ENCODE measurements around the gene DOCK10.

DOCK10 gene

DNA sequence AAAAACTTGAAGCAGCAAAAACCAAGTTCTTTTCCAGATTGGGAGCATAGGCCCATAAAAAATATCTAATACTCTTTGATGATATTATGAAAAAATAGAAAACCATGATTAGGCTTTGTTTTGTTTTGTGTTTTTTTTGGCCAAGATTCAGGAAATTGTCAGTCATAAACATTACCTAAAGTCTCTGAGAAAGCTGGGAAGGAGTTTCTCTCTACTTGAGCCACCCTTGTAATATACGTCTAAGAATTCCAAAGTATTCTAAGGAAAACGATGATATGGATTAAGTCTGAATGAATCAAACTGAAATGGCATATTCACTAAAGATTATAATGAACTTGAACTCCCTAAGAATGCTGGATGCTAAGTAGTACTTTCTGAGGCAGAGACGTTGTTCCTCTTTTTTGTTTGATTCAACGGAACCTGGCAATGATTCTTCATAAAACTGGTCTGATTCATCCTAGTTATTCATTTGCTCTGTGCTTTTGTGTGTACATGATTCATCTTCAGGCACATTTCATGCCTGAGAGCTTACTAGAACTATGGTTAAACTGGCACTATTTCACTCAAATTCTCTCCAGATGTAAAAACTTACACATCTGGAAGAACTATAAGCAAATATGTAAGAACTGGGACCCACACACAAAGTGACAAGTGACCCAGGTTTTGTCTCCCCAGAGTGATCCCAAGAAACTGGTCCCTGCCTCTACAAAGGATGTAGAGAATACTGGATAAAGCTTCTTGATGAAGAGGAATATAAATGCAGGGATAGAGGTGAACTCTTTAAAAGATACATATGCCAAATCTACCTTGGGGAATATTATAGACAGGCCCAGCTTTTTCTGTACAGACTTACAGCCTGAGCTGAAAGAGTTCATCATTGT lies 159.7 kb downstream of the DOCK10 start:
- DNase-seq (ENCODE audit: low spot score), result no peak

DNA sequence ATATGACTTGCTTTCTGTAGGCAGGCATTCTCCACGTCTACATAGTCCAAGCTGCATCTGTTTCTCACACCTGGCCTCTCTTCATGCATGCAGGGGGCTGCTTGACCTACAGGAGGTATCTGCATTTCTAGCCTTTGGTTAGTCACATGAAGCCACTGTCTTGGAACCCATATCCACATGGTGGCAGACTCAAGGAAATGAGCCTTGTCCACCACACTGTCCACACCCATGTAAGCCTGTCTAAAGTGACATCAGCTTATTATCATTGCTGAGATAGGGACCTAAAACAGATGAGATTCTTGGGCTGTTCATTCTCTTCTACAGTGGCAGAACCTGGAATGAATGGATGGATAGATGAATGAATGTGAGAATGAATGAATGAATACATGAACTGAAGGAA lies 160.4 kb downstream of the DOCK10 start:
- DNase-seq (ENCODE audit: low spot score), result no peak

DNA sequence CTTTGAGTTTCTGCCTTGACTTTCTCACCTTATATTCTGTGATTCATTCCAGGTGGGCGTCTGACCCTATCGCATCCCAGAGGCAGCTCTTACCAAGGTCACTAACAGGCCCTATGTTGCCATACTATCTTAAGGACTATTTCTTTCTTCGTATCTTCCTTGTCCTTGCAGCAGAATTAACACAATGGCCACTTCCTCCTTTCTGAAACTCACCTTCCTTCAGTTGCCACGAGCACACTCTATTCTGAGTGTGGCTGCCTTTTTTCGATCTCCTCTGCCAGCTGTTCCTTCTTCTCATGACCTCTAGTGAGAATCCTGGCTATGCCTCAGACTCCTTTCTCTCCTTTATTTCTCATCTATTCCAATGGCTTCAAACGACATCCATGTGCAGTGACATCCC lies 165.7 kb downstream of the DOCK10 start:
- DNase-seq (ENCODE audit: low spot score), result peak; percentile 38

DNA sequence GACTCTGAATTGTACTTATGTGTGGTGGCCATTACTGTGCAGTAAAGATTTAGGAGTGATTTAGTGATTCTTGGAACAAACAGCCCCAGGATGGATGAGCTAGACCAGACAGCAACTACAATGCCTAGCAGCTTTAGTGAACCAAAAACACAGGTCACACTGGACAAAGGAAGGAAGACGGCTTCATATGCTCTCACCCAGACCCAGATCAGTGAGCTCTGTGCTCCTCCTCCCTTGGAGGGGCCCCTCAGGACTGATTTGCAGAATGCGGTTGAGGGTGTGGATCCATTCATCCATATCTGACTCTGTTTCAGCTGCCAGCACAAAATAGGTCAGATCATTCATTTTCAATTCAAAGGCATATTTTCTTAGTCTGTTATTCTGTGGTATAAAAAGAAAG lies 166.4 kb downstream of the DOCK10 start:
- DNase-seq (ENCODE audit: low spot score), result no peak

DNA sequence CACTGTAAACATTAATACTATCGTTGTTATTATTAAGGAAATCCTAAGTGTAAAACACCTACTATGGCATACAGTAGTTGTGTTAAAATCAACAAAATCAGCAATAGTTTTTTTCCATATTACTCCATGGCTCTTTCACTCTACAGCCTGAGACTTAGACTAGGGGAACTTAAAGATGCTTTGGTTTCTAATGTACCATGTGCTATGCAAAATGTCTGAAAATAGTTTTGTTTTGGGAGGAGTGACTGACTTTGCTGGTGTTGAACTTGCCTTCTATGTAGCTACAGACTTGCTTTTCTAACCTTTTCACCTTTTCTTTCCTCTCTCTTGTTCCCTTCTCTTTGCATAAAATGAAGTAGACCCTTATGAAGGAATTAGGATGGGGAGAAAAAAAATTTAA lies 167.1 kb downstream of the DOCK10 start:
- no peak for DNase-seq (ENCODE audit: low spot score)

DNA sequence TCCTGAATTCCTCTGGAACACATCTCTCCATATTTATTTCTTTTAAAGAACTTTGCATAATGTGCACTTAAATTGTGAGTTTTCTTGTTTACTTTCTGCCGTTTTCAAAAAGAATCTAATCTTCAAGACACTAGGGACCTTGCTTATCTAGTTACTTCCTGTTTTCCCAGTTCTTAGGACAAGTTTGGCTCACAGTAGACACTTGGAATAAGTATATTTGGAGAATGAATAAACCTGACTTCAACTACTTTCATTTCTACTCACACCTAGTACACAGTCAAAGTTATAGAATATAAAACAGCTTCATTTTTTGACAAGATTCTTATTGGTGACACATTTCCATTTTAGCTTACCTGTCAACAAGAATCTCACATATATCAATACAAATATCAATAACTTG lies 170.5 kb downstream of the DOCK10 start:
- DNase-seq (ENCODE audit: low spot score), result no peak

DNA sequence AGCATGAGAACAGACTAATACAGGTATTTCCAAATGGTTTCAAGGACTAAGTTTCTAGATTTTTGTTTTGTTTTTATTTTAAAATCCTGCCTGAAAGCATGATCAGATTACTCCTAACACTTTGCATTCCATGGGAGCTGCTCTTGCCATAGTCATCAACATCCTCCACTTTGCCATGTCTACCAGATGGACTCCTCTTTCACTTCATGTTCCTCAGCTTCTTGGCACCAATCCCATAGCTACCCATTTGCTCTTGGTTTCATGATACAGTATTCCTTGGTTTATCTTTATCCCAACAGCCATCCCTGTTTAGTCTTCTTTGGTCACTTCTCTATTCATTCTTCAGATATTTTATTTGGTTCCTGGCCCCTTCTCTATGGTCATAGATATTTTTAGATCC lies 171.9 kb downstream of the DOCK10 start:
- no peak for DNase-seq (ENCODE audit: low spot score)

DNA sequence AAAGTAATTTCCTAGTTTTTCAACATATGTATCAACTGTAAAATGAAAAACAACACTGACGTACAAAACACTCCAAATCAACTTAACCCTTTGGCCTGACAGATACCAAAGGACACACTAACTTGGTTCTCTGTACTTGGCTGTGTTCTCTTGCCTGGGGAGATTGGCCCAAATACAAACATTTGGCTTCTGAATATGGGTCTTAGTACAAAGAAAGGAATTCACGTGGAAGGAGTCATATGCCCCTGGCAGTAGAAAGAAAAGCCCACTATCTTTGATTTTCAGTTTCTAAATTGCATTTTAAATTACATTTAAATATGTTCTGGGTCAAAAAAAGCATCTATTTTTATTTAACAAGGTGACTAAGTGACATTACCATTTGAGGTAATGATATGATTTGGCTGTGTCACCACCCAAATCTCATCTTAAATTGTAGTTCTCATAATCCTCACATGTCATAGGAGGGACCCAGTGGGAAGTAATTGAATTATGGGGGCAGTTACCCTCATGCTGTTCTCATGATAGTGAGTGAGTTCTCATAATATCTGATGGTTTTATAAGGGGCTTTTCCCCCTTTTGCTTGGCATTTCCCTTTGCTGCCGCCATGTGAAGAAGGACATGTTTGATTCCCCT lies 172.6 kb downstream of the DOCK10 start:
- peak; percentile 32 for DNase-seq (ENCODE audit: low spot score)

DNA sequence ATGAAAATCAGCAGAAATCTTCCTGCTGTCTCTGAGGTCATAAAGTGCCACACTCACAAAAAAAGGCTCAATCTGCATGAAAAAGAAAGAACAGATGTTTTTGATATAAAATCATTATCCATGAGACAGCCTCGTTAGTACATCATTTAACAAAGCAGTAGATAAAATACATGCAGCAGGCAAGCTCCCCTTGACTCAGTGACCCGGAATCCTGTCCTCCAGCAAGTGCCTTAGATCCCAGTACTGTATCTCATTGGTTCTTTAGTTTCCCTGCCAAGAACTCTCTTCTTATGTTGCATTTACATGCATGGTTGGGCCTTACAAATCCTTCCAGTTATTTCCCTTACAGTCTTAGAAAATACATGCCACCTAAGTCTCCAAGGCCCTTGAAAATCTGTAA lies 177.3 kb downstream of the DOCK10 start:
- no peak for DNase-seq (ENCODE audit: low spot score)

DNA sequence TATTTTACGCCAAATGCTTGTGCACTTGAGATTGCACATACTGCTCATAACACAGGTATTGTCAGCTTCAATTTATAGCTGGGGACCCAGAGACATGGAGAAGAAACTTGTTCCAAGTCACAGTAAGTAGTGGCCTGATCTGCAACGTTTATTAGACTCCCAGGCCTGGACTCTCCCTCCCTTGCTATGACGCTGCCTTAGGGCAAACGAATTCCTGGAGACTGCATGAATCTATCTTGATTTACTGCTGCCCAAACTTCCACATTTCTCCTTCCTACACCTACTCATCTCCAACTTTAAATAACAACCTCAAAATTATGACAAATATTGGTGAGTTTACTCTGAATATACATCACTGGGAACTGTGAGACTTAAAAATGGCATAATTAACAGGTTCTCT lies 181.0 kb downstream of the DOCK10 start:
- no peak for DNase-seq (ENCODE audit: low spot score)

DNA sequence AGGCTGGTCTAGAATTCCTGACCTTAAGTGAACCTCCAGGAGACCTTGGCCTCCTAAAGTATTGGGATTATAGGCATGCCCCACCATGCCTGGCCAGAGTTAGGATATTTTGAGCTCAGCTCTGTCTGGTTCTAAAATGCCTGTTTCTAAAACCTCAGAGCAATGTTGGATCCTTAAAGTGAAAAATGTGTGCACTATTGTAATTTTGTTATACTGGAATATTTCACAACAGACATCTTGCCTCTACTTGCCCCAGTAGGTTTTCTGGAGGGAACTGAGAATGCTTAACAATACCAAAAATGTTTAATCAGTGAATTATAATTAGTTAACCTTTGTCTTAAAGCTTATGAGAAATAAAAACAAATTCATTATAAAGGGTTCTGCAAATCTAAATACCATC lies 181.5 kb downstream of the DOCK10 start:
- no peak for DNase-seq (ENCODE audit: low spot score)

DNA sequence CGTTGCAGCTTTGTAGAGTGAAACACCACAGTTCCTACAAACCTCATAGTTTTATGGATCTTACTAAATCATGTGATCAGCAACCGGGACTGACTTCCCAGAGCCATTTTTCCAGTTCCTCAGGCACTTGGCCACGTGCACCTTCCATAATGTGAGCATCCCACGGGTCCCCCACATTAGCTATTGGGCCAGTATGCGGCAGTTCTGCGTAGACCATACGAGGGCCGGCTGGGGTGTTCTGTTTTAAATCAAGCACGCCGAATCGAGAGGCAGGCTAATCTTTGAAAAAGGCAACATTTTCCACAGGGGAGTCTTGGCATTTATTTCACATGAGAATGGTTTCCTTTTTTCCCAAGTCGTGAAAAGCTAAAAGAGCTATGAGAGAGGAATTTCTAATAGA lies 190.5 kb downstream of the DOCK10 start:
- no peak for DNase-seq (ENCODE audit: low spot score)

DNA sequence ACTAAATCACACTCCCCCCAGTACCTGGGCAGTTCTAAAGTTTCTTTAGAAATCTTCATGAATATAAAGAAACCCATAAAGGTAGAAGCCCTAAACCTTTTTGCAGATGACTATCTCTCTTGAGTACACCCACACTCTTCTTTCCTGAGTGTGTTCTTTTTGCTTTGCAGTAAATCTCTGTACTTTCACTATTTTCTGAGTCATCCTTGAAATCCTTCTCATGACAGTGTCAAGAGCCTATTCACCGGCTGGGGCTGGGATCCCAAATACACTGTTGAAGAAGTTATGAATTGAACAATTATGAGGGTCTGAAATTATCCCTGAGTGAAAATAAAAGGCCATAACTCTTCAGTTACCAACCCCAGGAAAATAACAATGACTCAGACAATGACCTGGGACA lies 192.2 kb downstream of the DOCK10 start:
- DNase-seq (ENCODE audit: low spot score), result no peak

DNA sequence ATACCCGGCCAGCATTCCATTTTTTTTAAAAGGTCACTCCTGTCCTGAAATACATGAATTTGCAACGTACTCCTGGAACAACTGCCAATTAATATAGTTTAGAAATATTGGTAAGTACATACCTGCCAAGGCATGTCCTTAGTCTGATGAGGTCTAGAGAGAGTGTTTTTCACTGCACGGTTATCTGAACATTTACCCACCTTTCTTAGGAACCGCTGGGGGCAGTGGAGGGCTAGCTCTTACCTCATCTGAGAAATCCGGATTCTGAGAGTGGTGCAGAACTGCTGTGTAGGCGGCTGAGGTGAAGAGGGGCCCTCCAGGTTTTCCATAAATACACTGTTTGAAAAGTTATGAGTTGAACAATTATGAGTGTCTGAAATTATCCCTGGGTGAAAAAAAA lies 193.0 kb downstream of the DOCK10 start:
- no peak for DNase-seq (ENCODE audit: low spot score)

DNA sequence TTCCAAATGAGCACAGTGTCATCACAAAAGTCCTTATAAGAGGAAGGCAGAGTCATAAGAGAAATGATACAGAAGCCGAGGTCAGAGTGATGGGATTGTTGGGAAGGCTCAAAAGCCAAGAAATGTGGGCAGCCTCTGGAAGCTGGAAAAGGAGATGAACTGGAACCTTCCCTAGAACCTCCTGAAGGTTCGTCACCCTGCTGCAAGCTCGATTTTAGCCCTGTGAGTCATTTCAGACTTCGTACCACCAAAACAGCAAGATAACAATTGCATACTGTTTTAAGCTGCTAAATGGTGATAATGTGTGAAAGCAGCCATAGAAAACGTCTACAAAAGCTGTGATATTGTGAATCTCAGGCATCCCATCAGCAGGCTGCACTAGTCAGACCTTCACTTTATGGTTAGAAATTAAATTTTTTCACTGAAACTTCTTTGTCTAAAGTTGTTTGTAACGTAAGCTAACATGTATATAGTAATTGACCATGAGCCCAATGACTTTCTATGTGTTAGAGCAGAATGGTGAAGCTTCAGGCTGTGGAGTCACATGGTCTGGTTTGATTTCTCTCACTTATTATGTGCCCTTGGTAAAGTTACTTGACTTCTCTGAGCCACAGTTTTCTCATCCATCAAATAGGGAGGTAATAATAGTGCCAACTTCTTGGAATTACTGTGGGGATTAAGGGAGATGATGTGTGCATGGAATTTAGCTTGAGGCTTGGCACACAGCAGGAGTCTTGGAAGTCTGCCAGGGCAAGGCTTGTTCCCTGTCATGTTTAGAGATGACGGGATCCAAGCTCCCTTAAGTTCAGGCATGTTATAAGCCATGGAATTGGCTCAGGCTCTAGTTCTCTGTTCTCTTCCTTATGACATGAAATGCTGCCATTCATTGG lies 194.1 kb downstream of the DOCK10 start:
- peak; percentile 50 for DNase-seq (ENCODE audit: low spot score)

DNA sequence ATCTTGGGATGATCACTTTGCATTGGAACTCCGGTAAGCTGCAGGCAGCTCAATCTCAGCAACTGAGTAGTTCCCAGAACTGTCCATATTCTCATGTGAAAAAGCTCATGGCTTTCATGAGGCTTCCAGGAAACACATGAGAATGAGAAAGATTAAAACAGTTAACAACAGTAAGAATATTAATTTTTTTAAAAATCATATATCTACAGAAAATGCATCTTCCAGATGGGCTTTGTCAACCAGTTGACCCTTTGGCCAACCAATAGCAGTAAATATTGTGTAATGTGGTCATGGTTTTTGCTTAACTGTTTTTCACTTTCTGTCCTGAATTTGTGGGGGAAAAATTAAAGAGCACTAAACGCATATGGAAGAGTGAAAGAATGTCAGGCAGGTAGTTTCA lies 194.9 kb downstream of the DOCK10 start:
- DNase-seq (ENCODE audit: low spot score), result no peak

DNA sequence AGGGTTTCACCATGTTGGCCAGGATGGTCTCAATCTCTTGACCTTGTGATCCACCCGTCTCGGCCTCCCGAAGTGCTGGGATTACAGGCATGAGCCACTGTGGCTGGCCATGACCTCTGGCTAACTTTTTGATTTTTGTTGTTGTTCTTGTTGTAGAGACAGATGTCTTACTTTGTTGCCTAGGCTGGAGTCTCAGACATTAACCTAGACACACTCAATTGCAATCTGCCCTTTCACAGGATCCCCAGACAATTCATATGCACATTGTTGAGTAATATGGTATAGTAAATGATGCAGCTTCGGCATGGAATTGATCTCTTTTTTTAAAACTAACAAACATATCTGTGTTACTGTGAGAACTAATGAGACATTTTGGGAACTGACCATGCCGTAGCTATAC lies 195.6 kb downstream of the DOCK10 start:
- no peak for DNase-seq (ENCODE audit: low spot score)

DNA sequence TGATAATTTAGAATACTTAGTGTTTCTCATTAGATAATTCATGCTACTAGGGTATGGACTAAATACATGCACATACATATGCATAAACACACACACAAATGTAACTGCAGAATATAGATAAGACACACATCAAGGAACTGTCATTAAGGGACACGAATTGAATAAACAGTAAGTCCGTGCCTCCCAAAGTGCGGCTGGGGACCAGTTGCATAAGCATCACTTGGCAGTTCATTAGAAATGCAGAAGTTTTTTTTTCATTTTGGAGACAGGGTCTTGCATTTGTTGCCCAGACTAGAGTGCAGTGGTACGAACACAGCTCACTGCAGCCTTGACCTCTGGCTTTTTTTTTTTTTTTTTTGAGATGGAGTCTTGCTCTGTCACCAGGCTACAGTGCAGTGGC lies 196.1 kb downstream of the DOCK10 start:
- no peak for DNase-seq (ENCODE audit: low spot score)

DNA sequence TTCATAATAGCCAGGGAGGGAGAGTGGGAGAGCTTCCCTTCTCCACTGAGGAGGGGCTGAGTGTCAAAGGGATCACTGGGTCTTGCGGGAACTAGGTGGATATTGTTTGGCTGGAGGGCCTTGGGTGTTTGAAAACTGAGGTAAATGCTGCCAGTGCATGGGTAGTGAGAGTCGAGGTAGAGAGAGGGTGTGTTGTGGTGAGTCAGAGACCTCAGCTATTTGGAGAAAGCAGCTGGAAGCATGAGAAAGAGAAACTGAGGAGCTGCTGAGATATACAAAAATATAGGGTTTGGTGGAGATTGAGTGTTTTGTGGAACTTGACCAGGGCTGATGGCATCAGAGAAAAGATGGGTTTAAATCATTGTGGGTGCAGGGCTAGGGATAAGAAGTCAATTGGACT lies 199.1 kb downstream of the DOCK10 start:
- no peak for DNase-seq (ENCODE audit: low spot score)

DNA sequence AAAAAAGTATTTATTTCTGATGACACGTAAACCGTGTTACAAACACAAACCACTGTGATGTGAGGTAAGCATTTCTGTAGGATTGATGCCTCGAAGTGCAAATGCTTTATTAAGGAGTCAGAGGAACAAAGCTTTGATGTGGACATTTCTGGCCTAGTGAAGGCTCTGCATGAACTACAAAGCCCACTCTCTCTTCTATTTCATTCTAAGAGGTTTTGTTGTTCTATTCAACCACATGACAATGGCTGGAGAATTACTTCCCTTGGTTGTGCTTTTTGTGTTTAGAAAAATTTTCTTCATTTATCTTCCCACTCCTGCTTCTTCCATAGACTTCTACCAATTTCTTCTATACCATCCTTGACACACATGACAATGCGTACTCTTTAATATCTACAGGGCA lies 200.4 kb downstream of the DOCK10 start:
- DNase-seq (ENCODE audit: low spot score), result peak; percentile 74

DNA sequence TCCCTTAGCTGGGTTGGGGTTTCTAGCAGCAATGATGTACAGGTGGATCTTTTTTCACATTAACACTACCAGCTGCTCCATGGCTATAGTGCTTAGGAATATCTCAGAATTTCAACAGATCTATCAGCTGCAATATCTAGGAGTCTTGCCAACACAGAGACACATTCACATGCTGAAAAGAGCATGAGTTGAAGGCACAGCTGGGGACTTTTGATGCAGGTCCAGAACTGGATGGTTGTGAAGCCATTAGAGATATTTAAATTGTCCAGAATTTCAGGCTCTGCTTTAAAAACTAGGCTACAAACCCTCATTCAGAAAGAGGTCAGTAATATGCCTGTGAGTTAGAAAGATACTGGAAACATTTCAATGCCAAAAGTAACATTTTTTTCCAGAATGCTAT lies 203.9 kb downstream of the DOCK10 start:
- DNase-seq (ENCODE audit: low spot score), result no peak

DNA sequence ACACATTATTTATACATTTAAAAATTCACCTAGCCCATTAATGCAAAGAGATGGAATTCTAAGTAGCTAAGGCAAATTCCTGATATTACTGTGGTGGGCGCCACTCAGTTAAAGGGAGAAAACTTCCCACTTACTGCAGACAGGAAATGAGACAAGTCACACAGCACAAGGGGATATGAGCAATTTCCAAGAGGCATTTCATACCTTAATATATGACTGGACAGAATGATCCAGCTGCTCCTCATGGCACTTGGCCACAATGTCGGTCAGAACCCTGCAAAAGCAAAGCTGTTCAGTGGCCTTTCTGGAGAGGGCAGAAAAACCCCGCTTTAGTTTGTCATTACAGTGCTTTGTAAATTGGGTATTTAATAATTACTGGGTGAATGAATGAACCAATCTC lies 204.7 kb downstream of the DOCK10 start:
- DNase-seq (ENCODE audit: low spot score), result no peak

DNA sequence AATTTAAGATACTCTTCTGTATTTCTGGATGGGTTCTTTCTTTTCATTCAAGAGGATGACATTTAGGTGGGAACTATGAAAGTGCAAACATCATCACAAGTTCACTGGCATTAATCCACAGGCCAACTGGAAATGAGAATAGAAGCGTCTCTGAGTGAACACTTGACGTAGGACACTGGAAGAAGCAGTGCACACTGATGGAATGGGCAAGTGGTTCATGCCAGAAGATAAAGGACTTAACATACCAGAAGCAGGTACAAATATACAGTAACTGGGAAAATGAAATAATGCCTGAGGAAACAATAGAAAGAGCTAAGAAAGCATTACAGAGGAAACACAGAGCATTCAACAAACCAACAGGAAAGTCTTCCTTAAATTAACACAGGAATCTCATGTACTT lies 205.2 kb downstream of the DOCK10 start:
- DNase-seq (ENCODE audit: low spot score), result no peak
